BLaER1 treated with 17β-estradiol and CSF1 and Interleukin-3, amounts not matched to agents 10 nM and 100 nM (cell line): ENCODE measurements around the gene TMEM220.

Source experiments
- H3K27ac ChIP-seq, 11 experiments: shearing (Covaris generic); formaldehyde crosslinking; 2 replicates each; pipeline ENCODE4 v1.8.1; 2022
- H3K27me3 ChIP-seq, 11 experiments: shearing (Covaris generic); formaldehyde crosslinking; 2 replicates each; pipeline ENCODE4 v1.8.1; 2022
- H3K36me3 ChIP-seq, 11 experiments: shearing (Covaris generic); formaldehyde crosslinking; 2 replicates each; pipeline ENCODE4 v1.8.1; 2022
- H3K4me1 ChIP-seq, 10 experiments: shearing (Covaris generic); formaldehyde crosslinking; 2 replicates each; pipeline ENCODE4 v1.8.1; 2022
- H3K4me2 ChIP-seq, 11 experiments: shearing (Covaris generic); formaldehyde crosslinking; 2 replicates each; pipeline ENCODE4 v1.8.1; 2022
- H3K4me3 ChIP-seq, 10 experiments: shearing (Covaris generic); formaldehyde crosslinking; 2 replicates each; pipeline ENCODE4 v1.8.1; 2022
- H3K9ac ChIP-seq, 11 experiments: shearing (Covaris generic); formaldehyde crosslinking; 2 replicates each; pipeline ENCODE4 v1.8.1; 2022
- H3K9me3 ChIP-seq, 11 experiments: shearing (Covaris generic); formaldehyde crosslinking; replicated peaks in 1 of 11; 2 replicates each; pipeline ENCODE4 v1.8.1; 2022
- H4K20me1 ChIP-seq, 11 experiments: shearing (Covaris generic); formaldehyde crosslinking; 2 replicates each; pipeline ENCODE4 v1.8.1; 2022
- Cebpa-rat ChIP-seq, 11 experiments: shearing (Covaris generic); IDR thresholded peaks; 2 replicates each; pipeline ENCODE4 v1.8.1; 2022

Gene TMEM220

DNA sequence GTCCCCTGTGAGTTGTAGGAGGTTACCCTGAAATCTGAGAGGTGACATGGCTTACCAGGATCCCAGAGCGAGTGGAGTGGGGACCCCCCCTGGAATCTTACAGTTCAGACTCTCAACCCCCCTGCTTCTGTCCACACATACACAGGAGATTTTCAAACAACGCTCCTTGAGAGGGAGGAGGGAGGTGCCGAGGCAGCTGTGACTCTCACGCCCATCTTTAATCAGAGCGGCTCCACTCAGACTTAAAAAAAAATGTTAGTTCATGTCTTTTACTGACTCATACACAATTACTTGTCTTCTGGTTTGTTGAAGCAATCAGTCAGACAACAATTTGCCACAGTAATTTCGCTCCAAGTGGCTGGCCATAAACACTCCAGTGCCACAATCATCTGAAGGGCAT, 15.4 kb upstream of the TMEM220 start:
- H3K4me2 ChIP-seq: peak overlapping the region in 9 of 11 experiments; percentile 13 to 67 (median 63); a peak in 15 of 22 replicates
- H3K36me3 ChIP-seq: no peaks in the 10 kb centered on the region
- H3K27me3 ChIP-seq: no peaks in the 10 kb centered on the region

DNA sequence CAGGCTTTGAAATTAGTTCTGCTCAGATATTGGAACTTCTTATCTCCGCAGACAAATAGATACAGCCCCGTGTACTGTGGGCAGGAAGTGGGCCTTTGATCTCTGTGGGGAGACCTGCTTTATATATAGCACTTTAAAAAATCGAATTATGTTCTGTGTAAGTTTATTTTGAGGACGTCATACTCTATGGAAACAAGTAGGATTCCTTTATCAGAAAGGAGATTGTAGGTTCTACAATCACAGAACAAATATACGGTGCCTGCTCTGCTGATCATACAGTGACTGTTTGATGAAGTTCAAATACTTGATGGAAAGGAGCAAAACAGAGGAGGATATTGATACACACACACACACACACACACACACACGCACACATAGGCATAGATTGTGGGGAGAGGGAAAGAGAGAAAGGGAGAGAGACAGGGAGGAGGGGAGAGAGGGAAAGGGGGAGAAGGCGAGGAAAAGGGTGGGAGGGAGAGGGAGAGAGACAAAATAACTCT, 14.7 kb upstream of the TMEM220 start:
- Histone ChIP-seq H4K20me1 (no peaks in the 10 kb centered on the region), H3K27me3 (no peaks in the 10 kb centered on the region), H3K27ac (no peak overlapping the region), H3K4me3 (no peak overlapping the region), H3K9ac (no peak overlapping the region; a peak in 1 of 22 replicates), H3K36me3 (no peaks in the 10 kb centered on the region), H3K9me3 (no peaks in the 10 kb centered on the region), H3K4me1 (peaks cover 0 to 15% (median 14%) of the 10 kb centered on the region in 10 experiments; a peak in 17 of 20 replicates), H3K4me2 (peak overlapping the region in 10 of 11 experiments; percentile 10 to 67 (median 63); a peak in 17 of 22 replicates)
- TF ChIP-seq Cebpa-rat (IDR thresholded peaks at IDR 0.05): no peak

More for the DNA sequence above, 15.4 kb upstream of the TMEM220 start:
- no peak for TF ChIP-seq Cebpa-rat (IDR thresholded peaks at IDR 0.05)
- H3K27ac ChIP-seq: no peak overlapping the region
- no peaks in the 10 kb centered on the region for H4K20me1 ChIP-seq
- H3K4me3 ChIP-seq: no peak overlapping the region
- no peak overlapping the region for H3K9ac ChIP-seq
- H3K4me1 ChIP-seq: peaks cover 0 to 15% (median 14%) of the 10 kb centered on the region in 10 experiments; a peak in 17 of 20 replicates
- H3K9me3 ChIP-seq: no peaks in the 10 kb centered on the region

DNA sequence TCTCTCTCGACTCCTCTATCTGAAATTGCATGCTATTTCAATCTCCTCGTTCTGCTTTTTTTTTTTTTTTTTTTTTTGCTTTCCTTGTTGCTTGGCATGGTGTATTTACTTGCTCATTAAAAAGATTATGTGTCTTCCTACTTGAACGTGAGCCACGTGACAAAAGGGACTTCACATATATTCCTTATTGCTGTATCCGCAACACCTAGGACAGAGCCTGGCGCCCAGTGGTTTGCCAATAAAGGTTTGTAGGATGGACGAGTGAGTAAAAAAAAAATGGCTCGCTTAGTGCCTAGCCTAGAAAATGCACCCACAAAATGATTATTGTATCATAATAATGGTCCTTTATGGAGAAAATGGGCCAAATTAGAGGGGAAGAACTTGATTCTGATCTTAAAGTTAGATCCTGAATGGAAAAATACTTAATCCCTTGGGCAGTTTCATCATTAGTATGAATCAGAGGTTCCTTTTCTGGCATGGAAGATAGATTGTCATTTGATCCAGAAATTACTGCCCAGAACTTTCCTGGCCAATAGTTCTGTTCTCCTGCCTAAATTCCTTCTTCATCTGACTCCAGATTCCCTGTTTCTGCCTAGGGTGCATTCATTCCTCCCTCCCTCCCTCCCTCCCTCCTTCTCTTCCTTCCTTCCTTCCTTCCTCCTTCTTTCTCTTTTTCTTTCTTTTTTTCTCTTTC, 13.6 kb upstream of the TMEM220 start:
- Histone ChIP-seq H3K36me3 (no peaks in the 10 kb centered on the region), H3K9ac (no peak overlapping the region), H3K4me1 (peaks cover 0 to 18% (median 14%) of the 10 kb centered on the region in 10 experiments; a peak in 17 of 20 replicates), H4K20me1 (no peaks in the 10 kb centered on the region), H3K4me3 (no peak overlapping the region), H3K9me3 (no peaks in the 10 kb centered on the region), H3K27ac (no peak overlapping the region), H3K4me2 (no peak overlapping the region), H3K27me3 (no peaks in the 10 kb centered on the region)
- TF ChIP-seq Cebpa-rat (IDR thresholded peaks at IDR 0.05): no peak

DNA sequence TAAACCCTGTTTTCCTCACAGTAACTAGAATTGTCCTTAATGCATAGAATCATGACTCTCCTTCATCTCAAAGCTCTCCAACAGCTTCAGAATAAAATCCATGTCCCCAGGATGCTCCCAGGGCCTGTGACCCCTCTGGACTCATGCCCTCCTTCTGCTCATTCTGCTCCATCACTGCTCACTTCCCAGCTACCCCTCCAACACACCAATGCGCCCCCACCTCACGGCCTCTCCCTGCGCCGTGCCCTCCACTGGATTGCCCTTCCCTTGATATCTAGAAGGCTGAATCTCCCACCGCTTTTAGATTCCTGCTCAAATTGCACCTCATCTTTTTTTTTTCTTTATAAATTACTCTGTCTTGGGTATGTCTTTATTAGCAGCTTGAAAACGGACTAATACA, 12.6 kb upstream of the TMEM220 start:
- H3K4me2 ChIP-seq: no peak overlapping the region
- no peaks in the 10 kb centered on the region for H4K20me1 ChIP-seq
- H3K27me3 ChIP-seq: no peaks in the 10 kb centered on the region
- H3K36me3 ChIP-seq: no peaks in the 10 kb centered on the region
- H3K9ac ChIP-seq: no peak overlapping the region
- peaks cover 0 to 26% (median 19%) of the 10 kb centered on the region in 10 experiments; a peak in 17 of 20 replicates for H3K4me1 ChIP-seq
- H3K27ac ChIP-seq: no peak overlapping the region
- no peak overlapping the region for H3K4me3 ChIP-seq
- no peaks in the 10 kb centered on the region for H3K9me3 ChIP-seq
- TF ChIP-seq Cebpa-rat (IDR thresholded peaks at IDR 0.05): no peak

DNA sequence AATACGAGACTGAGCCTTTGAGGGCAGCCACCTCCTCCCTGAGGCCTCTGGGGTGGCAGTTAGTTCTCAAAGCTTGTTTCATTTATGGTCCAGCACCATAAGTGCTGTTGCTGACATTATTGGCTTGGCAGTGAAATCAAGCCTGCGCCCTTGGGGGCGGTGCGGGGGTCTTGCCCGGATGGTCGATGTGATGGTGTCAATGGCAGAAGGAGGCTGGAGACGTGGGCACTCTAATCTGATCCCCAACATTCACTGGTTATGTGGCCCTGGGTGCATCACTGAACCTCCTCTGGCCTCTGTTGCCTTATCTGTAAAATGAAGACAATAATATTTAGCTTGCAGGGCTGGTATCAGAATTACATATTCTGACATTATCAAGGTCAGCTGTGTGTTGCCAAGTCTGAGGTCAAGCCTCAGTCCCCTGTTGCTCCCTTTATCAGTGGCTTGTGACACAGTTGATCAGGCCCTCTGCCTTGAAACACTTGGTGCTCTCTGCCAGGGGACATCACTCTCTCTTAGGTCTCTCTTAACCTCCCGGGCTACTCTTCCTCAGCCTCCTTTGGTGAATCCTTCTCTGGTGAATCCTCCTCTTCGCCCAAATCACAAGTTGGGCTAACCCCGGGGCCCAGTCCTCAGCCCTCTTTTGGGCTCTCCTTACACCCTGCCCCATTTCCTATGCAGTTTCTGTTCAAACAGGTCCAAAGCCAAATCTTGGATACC, 11.8 kb upstream of the TMEM220 start:
- H3K4me3 ChIP-seq: no peak overlapping the region
- no peak overlapping the region for H3K27ac ChIP-seq
- H4K20me1 ChIP-seq: no peaks in the 10 kb centered on the region
- no peaks in the 10 kb centered on the region for H3K9me3 ChIP-seq
- H3K27me3 ChIP-seq: no peaks in the 10 kb centered on the region
- no peak for TF ChIP-seq Cebpa-rat (IDR thresholded peaks at IDR 0.05)
- H3K4me2 ChIP-seq: no peak overlapping the region
- no peak overlapping the region for H3K9ac ChIP-seq
- H3K36me3 ChIP-seq: no peaks in the 10 kb centered on the region
- peaks cover 0 to 30% (median 24%) of the 10 kb centered on the region in 10 experiments; a peak in 17 of 20 replicates for H3K4me1 ChIP-seq

DNA sequence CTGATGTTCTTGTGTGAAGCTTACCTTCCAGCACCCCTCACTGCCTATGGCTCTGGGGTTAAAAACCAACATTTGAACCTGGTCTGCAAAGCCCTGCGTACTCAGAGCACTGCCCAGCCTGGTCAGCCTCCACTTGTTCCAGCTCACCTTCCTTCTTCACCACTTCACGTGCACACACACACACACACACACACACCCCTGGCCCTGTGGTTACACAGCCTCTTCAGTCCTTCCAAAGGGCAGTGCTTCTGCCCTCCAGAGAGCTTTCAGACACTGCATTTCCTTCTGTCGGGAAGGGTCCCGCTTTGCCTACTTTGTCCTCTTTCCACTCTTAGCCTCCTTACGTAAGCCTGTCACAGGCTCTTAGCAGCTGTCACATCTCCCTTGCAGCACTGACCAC, 9.6 kb upstream of the TMEM220 start:
- Histone ChIP-seq H3K4me2 (no peak overlapping the region), H3K36me3 (no peaks in the 10 kb centered on the region), H3K27me3 (no peaks in the 10 kb centered on the region), H4K20me1 (no peaks in the 10 kb centered on the region), H3K4me1 (peaks cover 0 to 21% (median 14%) of the 10 kb centered on the region in 10 experiments; a peak in 16 of 20 replicates), H3K9me3 (no peaks in the 10 kb centered on the region), H3K4me3 (no peak overlapping the region), H3K27ac (no peak overlapping the region), H3K9ac (no peak overlapping the region)
- TF ChIP-seq Cebpa-rat (IDR thresholded peaks at IDR 0.05): no peak

DNA sequence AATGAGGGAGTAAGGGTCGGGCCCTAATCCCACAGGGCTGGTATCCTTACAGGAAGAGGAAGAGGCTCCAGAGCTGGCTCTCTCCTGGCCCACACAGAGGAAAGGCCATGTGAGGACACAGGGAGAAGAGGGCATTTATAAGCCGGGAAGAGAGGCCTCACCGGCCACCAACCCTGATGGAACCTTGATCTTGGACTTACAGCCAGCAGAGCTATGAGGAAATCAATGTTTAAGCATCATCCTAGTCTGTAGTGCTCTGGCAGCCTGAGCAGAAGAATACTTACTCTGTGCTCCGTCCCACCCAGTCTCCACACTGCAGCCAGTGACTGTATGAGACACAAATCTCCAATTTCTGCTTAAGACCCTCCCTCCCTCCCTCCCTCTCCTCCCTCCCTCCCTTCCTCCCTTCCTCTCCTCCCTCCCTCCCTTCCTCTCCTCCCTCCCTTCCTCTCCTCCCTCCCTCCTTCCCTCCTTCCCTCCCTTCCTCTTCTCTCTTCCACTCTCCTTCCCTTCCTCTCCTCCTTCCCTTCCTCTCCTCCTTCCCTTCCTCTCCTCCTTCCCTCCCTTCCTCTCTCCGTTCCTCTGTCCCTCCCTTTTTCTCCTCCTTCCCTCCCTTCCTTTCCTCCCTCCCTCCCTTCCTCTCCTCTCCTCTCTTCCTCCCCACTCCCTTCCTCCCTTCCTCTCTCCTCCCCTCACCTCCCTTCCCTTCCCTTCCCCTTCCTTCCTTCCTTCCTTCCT, 8.9 kb upstream of the TMEM220 start:
- Histone ChIP-seq H3K27ac (no peak overlapping the region), H3K4me1 (peaks cover 0 to 16% (median 9%) of the 10 kb centered on the region in 10 experiments; a peak in 13 of 20 replicates), H4K20me1 (no peaks in the 10 kb centered on the region), H3K36me3 (no peaks in the 10 kb centered on the region), H3K4me2 (no peak overlapping the region), H3K4me3 (no peak overlapping the region), H3K9ac (no peak overlapping the region), H3K9me3 (no peaks in the 10 kb centered on the region), H3K27me3 (no peaks in the 10 kb centered on the region)
- no peak for TF ChIP-seq Cebpa-rat (IDR thresholded peaks at IDR 0.05)

DNA sequence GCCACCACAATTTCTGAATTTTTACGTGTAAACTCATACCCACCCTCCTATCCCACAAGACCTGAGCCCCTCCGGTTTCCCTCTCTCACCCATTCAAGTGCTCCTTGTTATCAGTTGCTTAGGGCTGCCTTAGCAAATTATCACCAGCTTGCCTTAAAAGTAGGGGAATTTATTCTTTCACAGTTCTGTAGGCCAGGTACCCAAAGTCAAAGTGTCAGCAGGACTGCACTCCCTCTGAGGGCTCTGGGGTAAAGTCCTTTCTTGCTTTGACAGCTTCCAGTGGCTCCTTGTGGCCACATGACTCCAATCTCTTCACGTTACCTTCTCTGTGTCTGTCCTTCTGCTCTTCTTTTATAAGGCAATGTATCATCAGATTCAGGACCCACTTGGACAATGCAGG, 7.9 kb upstream of the TMEM220 start:
- peak overlapping the region in 8 of 11 experiments; percentile 5 to 43 (median 22); a peak in 10 of 22 replicates for H3K4me2 ChIP-seq
- peak overlapping the region in 1 of 11 experiments; percentile 9; a peak in 1 of 22 replicates for H3K27ac ChIP-seq
- no peaks in the 10 kb centered on the region for H4K20me1 ChIP-seq
- no peaks in the 10 kb centered on the region for H3K27me3 ChIP-seq
- no peak overlapping the region for H3K9ac ChIP-seq
- no peak overlapping the region for H3K4me3 ChIP-seq
- peaks cover under 1 to 16% (median 9%) of the 10 kb centered on the region in 10 experiments; a peak in 14 of 20 replicates for H3K4me1 ChIP-seq
- H3K9me3 ChIP-seq: no peaks in the 10 kb centered on the region
- TF ChIP-seq Cebpa-rat (IDR thresholded peaks at IDR 0.05): no peak
- H3K36me3 ChIP-seq: no peaks in the 10 kb centered on the region
